ENCODE results near the gene FCGR1A.
"Not testable (repeated sequence)": the region's sequence is repeated elsewhere in the genome, so short reads cannot be mapped to it uniquely, and the experiment has no call there.

Gene FCGR1A

GRCh38 chr1:149841149-149841548 lies 58.7 kb downstream of the FCGR1A start:
- DNase-seq: not testable (repeated sequence)

Data from activated T-cell treated with anti-CD3 and anti-CD28 coated beads for 4 hours (primary cell).